Pancreas (tissue), 10 donors: ENCODE measurements around the gene ZCCHC14. TPM values are rescaled to one million over a fixed set of nuclear protein-coding genes. Genes with fewer than 3 reads are reported as not detected.
A peak's percentile ranks its signal among the peaks of the same experiment; 100 is the strongest.
"Not testable (repeated sequence)": the region's sequence is repeated elsewhere in the genome, so short reads cannot be mapped to it uniquely, and the experiment has no call there.

ENCODE experiments used
- ATAC-seq, 4 donors: fragments of 200-7000 bp; cut with Tn5 transposase; one replicate each; pipeline versions ENCODE4 v1.8.0 to v1.9.1; 2020; ENCODE audit warnings: mild to moderate bottlenecking in 4 of 4, moderate library complexity in 4 of 4
- DNase-seq, 6 donors: peaks; one replicate each; pipeline ENCODE4 v3.0.0-alpha.2; 2020
- FAIRE-seq: peaks from 2 replicates; lab custom pipeline; 2012; peaks lifted over from hg19 to GRCh38; lab: Jason Lieb, UNC
- H3K27ac ChIP-seq, 4 donors: fragments of 200-600 bp; sonication (generic); 1 replicate in 3 of 4; 2 replicates in 1 of 4; pipeline versions ENCODE4 v1.5.0 to v1.8.0; 2020
- H3K27me3 ChIP-seq, 4 donors: fragments of 200-600 bp; one replicate each; pipeline ENCODE4 v1.8.0; 2021
- H3K36me3 ChIP-seq, 3 donors: fragments of 200-600 bp; sonication (generic) in 1 of 3; one replicate each; pipeline versions ENCODE4 v1.5.0 to v1.8.0; 2020 to 2021
- H3K4me1 ChIP-seq, 3 donors: fragments of 200-600 bp; one replicate each; pipeline ENCODE4 v1.8.0; 2021
- H3K4me3 ChIP-seq, 4 donors: fragments of 200-600 bp; sonication (generic) in 2 of 4; one replicate each; pipeline versions ENCODE4 v1.5.0 to v1.8.0; 2020 to 2021
- H3K9me3 ChIP-seq, 4 donors: fragments of 200-600 bp; one replicate each; pipeline ENCODE4 v1.8.0; 2021
- CTCF ChIP-seq, 4 donors: fragments of 200-600 bp; sonication (generic) in 3 of 4; IDR thresholded peaks; one replicate each; pipeline versions ENCODE4 v1.5.0 to v1.8.0; 2021; ENCODE audit warnings: antibody characterized with exemption in 4 of 4
- WGBS, 2 donors: extraction: QIAGEN DNeasy Blood & Tissue Kit; methylation state at CpG; one replicate each; pipeline ENCODE4 v1.1.7; 2013; 5-methylcytosine and 5-hydroxymethylcytosine counted together
- intact Hi-C, 3 donors: fragments of 100-400 bp; cut with DNase I; formaldehyde crosslinking; loops; one replicate each; pipeline versions ENCODE4 v1.11.1 to v1.14.2; 2022
- polyA plus RNA-seq, 2 donors: library from polyadenylated mRNA; stranded (reverse); fragments of 200-250 nt; gene quantifications; one replicate each; pipeline ENCODE4 v1.2.3, GENCODE V29; 2013
- total RNA-seq, 6 donors: library from RNA; stranded (reverse); fragmentation: NEBNext Ultra II Directional in 4 of 6; extraction: Animal tissue kit (Norgen Biotek cat#: 25700) in 4 of 6; gene quantifications; one replicate each; pipeline versions ENCODE4 v1.2.1 to v1.2.4, GENCODE V29; 2021 to 2023
- donor health status: healthy with polysubstance abuse.
- donor health status: DM: no; HTN: no; CAD: no; lungs with moderate emphysema.
- donor health status: DM: no; HTN: no; CAD: no.
- donor health status: control.
- donor health status: control.
- donor health status: Bipolar disorder and iron deficiency.
- donor health status: DM: yes; HTN: yes; CAD: no.
- donor health status: DM: no; HTN: no; CAD: no.
- donor health status: DM: no; HTN: no; CAD: no.
- donor health status: DM: yes; HTN: yes; CAD: no.

ZCCHC14 gene
- total and polyA plus RNA-seq, 8 donors = 10.7 to 20.0 (median 12.8) TPM

GRCh38 chr16:87486282-87486681, 6.5 kb downstream of the ZCCHC14 start:
- no peaks in the 10 kb centered on the region for H3K27me3 ChIP-seq
- H3K4me3 ChIP-seq = no peak overlapping the region
- 74 to 76% methylated on average over 8 of the region's 8 CpGs for WGBS, 2 donors
- no peak for ATAC-seq
- H3K4me1 ChIP-seq = peaks cover 16 to 49% (median 42%) of the 10 kb centered on the region in 3 donors
- intact Hi-C loops = no loop called here
- H3K36me3 ChIP-seq = no peaks in the 10 kb centered on the region
- H3K27ac ChIP-seq = peak overlapping the region in 1 of 4 donors; percentile 28
- TF ChIP-seq CTCF (IDR thresholded peaks at IDR 0.05) = no peak
- FAIRE-seq = no peak
- H3K9me3 ChIP-seq = no peaks in the 10 kb centered on the region
- no peak for DNase-seq

GRCh38 chr16:87485792-87486191, 7.0 kb downstream of the ZCCHC14 start:
- 66 to 73% methylated on average over 4 of the region's 4 CpGs for WGBS, 2 donors
- H3K27me3 ChIP-seq, H3K27ac ChIP-seq, ATAC-seq, intact Hi-C loops, H3K36me3 ChIP-seq, H3K9me3 ChIP-seq, DNase-seq, H3K4me3 ChIP-seq, FAIRE-seq: not testable (repeated sequence)
- H3K4me1 ChIP-seq = peaks cover 16 to 49% (median 42%) of the 10 kb centered on the region in 3 donors

GRCh38 chr16:87484487-87485331, 8.1 kb downstream of the ZCCHC14 start:
- no peaks in the 10 kb centered on the region for H3K36me3 ChIP-seq
- 52 to 53% methylated on average over 22 of the region's 22 CpGs for WGBS, 2 donors
- no peaks in the 10 kb centered on the region for H3K9me3 ChIP-seq
- no peak for FAIRE-seq
- no peak for DNase-seq
- no peaks in the 10 kb centered on the region for H3K27me3 ChIP-seq
- peak in 1 of 4 donors; percentile 14 for ATAC-seq
- TF ChIP-seq CTCF (IDR thresholded peaks at IDR 0.05) = no peak
- intact Hi-C loops = no loop called here
- H3K4me3 ChIP-seq = no peak overlapping the region
- H3K4me1 ChIP-seq = peaks cover 13 to 49% (median 42%) of the 10 kb centered on the region in 3 donors
- peak overlapping the region in 2 of 4 donors; percentile 48 to 76 for H3K27ac ChIP-seq

DNA sequence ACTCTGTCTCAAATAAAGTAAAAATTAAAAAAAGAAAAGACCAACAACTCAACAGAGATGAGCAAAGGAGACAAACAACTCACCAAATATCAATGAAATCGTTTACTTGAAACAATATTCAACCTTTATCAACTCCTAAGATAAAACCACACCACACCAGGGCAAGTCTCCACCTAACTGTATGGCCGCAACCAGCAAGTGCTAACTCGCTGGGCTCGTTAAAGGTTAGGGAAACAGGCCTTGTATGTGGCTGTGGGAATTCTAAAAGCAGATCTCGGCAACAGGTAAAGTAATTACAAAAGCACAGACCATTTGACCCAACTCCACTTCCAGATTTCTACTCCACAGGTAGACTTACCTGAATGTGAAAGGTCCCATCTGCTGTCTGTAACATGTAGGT, 9.3 kb downstream of the ZCCHC14 start:
- WGBS, 2 donors = 73% methylated on average over 5 of the region's 5 CpGs
- Histone ChIP-seq H3K4me1 (peaks cover 9 to 38% (median 36%) of the 10 kb centered on the region in 3 donors), H3K4me3 (no peak overlapping the region), H3K27ac (peak overlapping the region in 2 of 4 donors; percentile 48 to 76), H3K27me3 (no peaks in the 10 kb centered on the region), H3K36me3 (no peaks in the 10 kb centered on the region), H3K9me3 (no peaks in the 10 kb centered on the region)
- TF ChIP-seq CTCF (IDR thresholded peaks at IDR 0.05) = no peak
- FAIRE-seq (no peak), DNase-seq (no peak), ATAC-seq (no peak)
- intact Hi-C loops = no loop called here

DNA sequence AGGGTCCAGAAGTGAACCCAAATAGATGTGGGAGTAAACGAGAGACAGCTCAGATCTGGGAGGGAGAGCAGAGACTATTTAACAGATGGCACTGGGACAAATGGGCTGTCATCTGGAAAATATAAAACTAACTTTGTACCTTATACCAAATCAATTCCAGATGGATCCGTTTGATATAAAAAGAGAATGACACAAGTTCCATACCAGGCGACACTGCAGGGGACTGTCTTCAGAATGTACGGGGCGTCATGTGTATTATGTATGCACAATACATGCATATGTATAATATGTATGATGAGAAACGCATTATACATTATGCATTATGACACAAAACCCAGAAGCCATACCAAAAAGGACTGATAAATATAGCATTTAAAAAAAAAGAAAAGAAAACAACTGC, 10.2 kb downstream of the ZCCHC14 start:
- FAIRE-seq, H3K36me3 ChIP-seq, H3K4me3 ChIP-seq, DNase-seq, intact Hi-C loops, H3K27me3 ChIP-seq, H3K27ac ChIP-seq, ATAC-seq, H3K9me3 ChIP-seq: not testable (repeated sequence)
- WGBS, 2 donors = 87 to 91% methylated on average over 6 of the region's 6 CpGs
- peaks cover 9 to 30% (median 28%) of the 10 kb centered on the region in 3 donors for H3K4me1 ChIP-seq

DNA sequence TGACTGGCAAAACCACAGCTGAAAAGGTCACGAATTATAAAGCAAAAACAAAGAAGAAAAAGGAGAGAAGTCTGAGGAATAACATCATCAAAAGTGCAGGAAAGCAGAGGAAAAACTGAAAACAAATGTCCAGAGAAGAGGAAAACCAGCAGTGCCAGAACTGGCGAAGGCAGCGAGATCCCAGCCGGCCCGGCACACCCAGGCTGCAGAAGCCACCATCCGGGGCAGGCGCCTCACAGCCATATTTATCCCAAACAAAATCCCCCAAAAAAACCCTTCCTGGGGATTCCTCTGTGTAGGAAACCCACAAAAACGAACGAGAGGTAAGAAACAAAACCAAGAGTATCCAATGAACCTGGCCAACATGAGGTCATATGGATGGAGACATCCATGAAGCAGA, 10.6 kb downstream of the ZCCHC14 start:
- intact Hi-C loops = no loop called here
- no peak for ATAC-seq
- 92 to 93% methylated on average over 9 of the region's 9 CpGs for WGBS, 2 donors

GRCh38 chr16:87481711-87482110, 11.1 kb downstream of the ZCCHC14 start:
- FAIRE-seq, intact Hi-C loops, DNase-seq, ATAC-seq, H3K9me3 ChIP-seq, H3K27me3 ChIP-seq, H3K4me3 ChIP-seq, H3K36me3 ChIP-seq, H3K27ac ChIP-seq: not testable (repeated sequence)
- WGBS, 2 donors = 93 to 99% methylated on average over 4 to 5 of the region's 5 CpGs
- peaks cover 9 to 24% (median 22%) of the 10 kb centered on the region in 3 donors for H3K4me1 ChIP-seq

More for the DNA sequence above, 10.6 kb downstream of the ZCCHC14 start:
- no peak for TF ChIP-seq CTCF (IDR thresholded peaks at IDR 0.05)
- H3K27ac ChIP-seq = no peak overlapping the region
- H3K27me3 ChIP-seq = no peaks in the 10 kb centered on the region
- no peaks in the 10 kb centered on the region for H3K9me3 ChIP-seq
- no peak overlapping the region for H3K4me3 ChIP-seq
- FAIRE-seq = no peak
- peaks cover 9 to 29% (median 25%) of the 10 kb centered on the region in 3 donors for H3K4me1 ChIP-seq
- no peaks in the 10 kb centered on the region for H3K36me3 ChIP-seq
- no peak for DNase-seq
